ENCODE data around the gene UTF1.

DNA sequence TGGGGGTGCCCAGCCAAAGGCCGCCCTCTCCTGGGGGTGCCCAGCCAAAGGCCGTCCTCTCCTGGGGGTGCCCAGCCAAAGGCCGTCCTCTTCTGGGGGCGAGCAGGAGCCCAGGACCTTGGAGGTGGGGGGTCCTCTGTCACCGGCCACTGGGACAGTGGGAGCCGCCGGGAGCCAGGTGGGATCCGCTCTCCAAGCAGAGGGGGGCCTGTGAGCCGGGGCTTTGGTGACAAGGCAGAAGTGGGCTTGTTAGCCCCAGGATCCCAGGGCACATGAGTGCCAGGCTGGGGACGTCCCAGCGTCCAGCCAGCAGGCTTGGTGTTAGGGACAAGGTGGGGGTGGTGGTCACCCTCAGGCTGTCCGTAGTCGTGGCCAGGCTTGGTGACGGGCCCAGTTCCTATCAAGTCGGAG is 29.4 kb upstream of the UTF1 start:
- TF ChIP-seq EZH2 (IDR thresholded peaks at IDR 0.05), result no peak
- TF ChIP-seq, protein P1, sequence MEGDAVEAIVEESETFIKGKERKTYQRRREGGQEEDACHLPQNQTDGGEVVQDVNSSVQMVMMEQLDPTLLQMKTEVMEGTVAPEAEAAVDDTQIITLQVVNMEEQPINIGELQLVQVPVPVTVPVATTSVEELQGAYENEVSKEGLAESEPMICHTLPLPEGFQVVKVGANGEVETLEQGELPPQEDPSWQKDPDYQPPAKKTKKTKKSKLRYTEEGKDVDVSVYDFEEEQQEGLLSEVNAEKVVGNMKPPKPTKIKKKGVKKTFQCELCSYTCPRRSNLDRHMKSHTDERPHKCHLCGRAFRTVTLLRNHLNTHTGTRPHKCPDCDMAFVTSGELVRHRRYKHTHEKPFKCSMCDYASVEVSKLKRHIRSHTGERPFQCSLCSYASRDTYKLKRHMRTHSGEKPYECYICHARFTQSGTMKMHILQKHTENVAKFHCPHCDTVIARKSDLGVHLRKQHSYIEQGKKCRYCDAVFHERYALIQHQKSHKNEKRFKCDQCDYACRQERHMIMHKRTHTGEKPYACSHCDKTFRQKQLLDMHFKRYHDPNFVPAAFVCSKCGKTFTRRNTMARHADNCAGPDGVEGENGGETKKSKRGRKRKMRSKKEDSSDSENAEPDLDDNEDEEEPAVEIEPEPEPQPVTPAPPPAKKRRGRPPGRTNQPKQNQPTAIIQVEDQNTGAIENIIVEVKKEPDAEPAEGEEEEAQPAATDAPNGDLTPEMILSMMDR (IDR thresholded peaks at IDR 0.05), result no peak
